CD4-positive, alpha-beta T cell (primary cell): ENCODE data around the gene WDFY3. TPM values are rescaled to one million over a fixed set of nuclear protein-coding genes. Genes with fewer than 3 reads are reported as not detected.

Experiments
- ATAC-seq: fragments of 200-7000 bp; cut with Tn5 transposase; one replicate; pipeline ENCODE4 v1.10.0; 2022; ENCODE audit warnings: mild to moderate bottlenecking; ENCODE audit not compliant: poor library complexity
- CTCF ChIA-PET: fragments of 350-600 bp; sonication (Branson Sonifier 250); formaldehyde crosslinking; loops from one replicate; lab custom pipeline; 2021; ENCODE audit warnings: antibody characterized with exemption, inconsistent platforms; lab: Charles Lee
- POLR2A ChIA-PET: fragments of 350-600 bp; sonication (Branson Sonifier 250); formaldehyde crosslinking; loops from one replicate; lab custom pipeline; 2021; ENCODE audit warnings: antibody characterized with exemption, inconsistent platforms; lab: Charles Lee
- DNase-seq, 14 experiments: peaks; one replicate each; pipeline ENCODE4 v3.0.0-alpha.2; 2013 to 2020; ENCODE audit warnings: mixed read lengths in 2 of 14
- H3K27ac ChIP-seq, 2 donors: one replicate each; pipeline versions ENCODE4 v1.5.1 to v1.7.0; 2013; ENCODE audit warnings: low read length in 2 of 2, low read depth in 1 of 2, mild to moderate bottlenecking in 1 of 2
- H3K27me3 ChIP-seq, 2 experiments: 1 replicate in 1 of 2; 2 replicates in 1 of 2; pipeline versions ENCODE4 v1.6.1 to v1.7.0; 2013; ENCODE audit warnings: low read length in 2 of 2, control low read depth in 1 of 2, mild to moderate bottlenecking in 1 of 2, moderate library complexity in 1 of 2; ENCODE audit not compliant: insufficient read depth in 2 of 2, control insufficient read depth in 1 of 2
- H3K36me3 ChIP-seq: one replicate; pipeline ENCODE4 v1.6.1; 2013; ENCODE audit warnings: low read length, control low read depth; ENCODE audit not compliant: insufficient read depth
- H3K4me1 ChIP-seq: one replicate; pipeline ENCODE4 v1.6.1; 2013; ENCODE audit warnings: low read length, control low read depth; ENCODE audit not compliant: insufficient read depth
- H3K4me3 ChIP-seq: one replicate; pipeline ENCODE4 v1.5.1; 2013; ENCODE audit warnings: mild to moderate bottlenecking, low read length, moderate library complexity
- H3K9me3 ChIP-seq, 2 experiments: 1 replicate in 1 of 2; 2 replicates in 1 of 2; pipeline versions ENCODE4 v1.6.1 to v1.7.0; 2013; ENCODE audit warnings: low read length in 2 of 2, mild to moderate bottlenecking in 2 of 2, control low read depth in 1 of 2, moderate library complexity in 1 of 2; ENCODE audit not compliant: control insufficient read depth in 1 of 2, insufficient read depth in 1 of 2
- H3K27ac Mint-ChIP-seq: one replicate; pipeline ENCODE4 v1.8.0; 2020; ENCODE audit warnings: mixed read lengths
- H3K27me3 Mint-ChIP-seq: one replicate; pipeline ENCODE4 v1.8.0; 2021; ENCODE audit warnings: mixed read lengths
- H3K36me3 Mint-ChIP-seq: one replicate; pipeline ENCODE4 v1.8.0; 2021; ENCODE audit warnings: low read depth, mixed read lengths
- H3K4me1 Mint-ChIP-seq: one replicate; pipeline ENCODE4 v1.8.0; 2021; ENCODE audit warnings: low read depth, mixed read lengths
- H3K4me3 Mint-ChIP-seq: one replicate; pipeline ENCODE4 v1.8.0; 2020; ENCODE audit warnings: mild to moderate bottlenecking, mixed read lengths
- H3K9me3 Mint-ChIP-seq: one replicate; pipeline ENCODE4 v1.8.0; 2020; ENCODE audit warnings: mixed read lengths
- CTCF ChIP-seq: fragments of 200-600 bp; IDR thresholded peaks from one replicate; pipeline ENCODE4 v1.8.0; 2022; ENCODE audit warnings: antibody characterized with exemption, mild to moderate bottlenecking
- intact Hi-C, 2 experiments: fragments of 100-400 bp; cut with DNase I in 1 of 2; cut with micrococcal nuclease in 1 of 2; formaldehyde crosslinking; loops; one replicate each; pipeline versions ENCODE4 v1.15.1 to v1.9.0; 2023 to 2025; cut with DNase I, micrococcal nuclease
- total RNA-seq, 174 experiments: library from RNA in 2 of 174; stranded (reverse) in 2 of 174; gene quantifications; one replicate each; pipeline ENCODE4 v1.2.3 and lab custom pipeline; 2021 to 2026

WDFY3 gene
- total RNA-seq, 2 experiments from 2014 or later: 0.60 to 0.75 TPM

DNA sequence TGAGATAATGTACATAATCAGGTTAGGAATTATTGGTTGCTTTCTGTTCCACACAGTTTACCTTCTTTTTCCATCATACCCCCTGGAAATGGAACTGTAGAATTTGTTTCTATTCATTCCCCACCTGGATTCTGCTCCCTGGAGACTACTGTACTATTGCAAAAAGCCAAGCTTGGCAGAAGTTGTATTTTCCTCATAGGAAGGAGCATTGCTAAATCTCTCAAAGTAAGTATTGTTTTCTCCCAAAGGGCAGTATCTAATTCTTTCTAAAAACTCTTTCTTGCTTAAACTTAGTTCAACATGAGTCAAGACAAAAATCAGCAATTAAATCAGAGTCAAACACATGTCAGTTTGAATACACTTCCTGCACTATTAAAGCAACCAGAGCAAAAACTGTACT, 247.4 kb downstream of the WDFY3 start:
- Histone ChIP-seq H3K27ac (no peak overlapping the region), H3K9me3 (no peaks in the 10 kb centered on the region), H3K27me3 (no peaks in the 10 kb centered on the region), H3K36me3 (no peaks in the 10 kb centered on the region), H3K4me3 (no peak overlapping the region), H3K4me1 (no peaks in the 10 kb centered on the region)
- no peak for ATAC-seq
- H3K27me3 Mint-ChIP-seq: no peaks in the 10 kb centered on the region
- intact Hi-C loops: no loop called here
- H3K27ac Mint-ChIP-seq: no peak overlapping the region
- CTCF ChIA-PET: no interaction called here
- H3K4me1 Mint-ChIP-seq: no peaks in the 10 kb centered on the region
- H3K36me3 Mint-ChIP-seq: no peaks in the 10 kb centered on the region
- TF ChIP-seq CTCF: no peak
- POLR2A ChIA-PET: no interaction called here
- no peaks in the 10 kb centered on the region for H3K9me3 Mint-ChIP-seq
- no peak overlapping the region for H3K4me3 Mint-ChIP-seq
- DNase-seq: no peak

DNA sequence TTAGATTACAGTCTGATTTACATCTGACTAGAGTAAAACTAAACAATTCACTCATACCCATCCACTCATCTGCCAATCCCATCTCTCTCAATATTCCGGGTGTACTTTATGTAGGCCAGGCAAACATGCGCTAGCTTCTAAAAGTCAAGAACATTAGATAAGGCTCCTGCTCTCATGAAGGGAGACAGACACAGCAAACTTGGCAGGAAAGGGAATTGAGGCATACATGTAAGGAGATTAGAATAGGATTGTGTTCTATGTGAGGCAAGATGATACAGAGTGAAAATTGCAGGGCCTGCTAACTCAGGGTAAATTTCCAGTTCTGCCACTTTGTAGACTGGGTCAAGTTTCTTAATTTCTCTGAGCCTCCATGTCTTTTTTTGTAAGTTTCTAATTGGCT, 247.8 kb downstream of the WDFY3 start:
- ATAC-seq (no peak), DNase-seq (no peak)
- intact Hi-C loops: no loop called here
- Histone ChIP-seq H3K9me3 (no peaks in the 10 kb centered on the region), H3K4me3 (no peak overlapping the region), H3K27me3 (no peaks in the 10 kb centered on the region), H3K27ac (no peak overlapping the region), H3K36me3 (no peaks in the 10 kb centered on the region), H3K4me1 (no peaks in the 10 kb centered on the region)
- TF ChIP-seq CTCF: no peak
- no peaks in the 10 kb centered on the region for H3K27me3 Mint-ChIP-seq
- H3K27ac Mint-ChIP-seq: no peak overlapping the region
- CTCF ChIA-PET: no interaction called here
- no peaks in the 10 kb centered on the region for H3K9me3 Mint-ChIP-seq
- H3K4me1 Mint-ChIP-seq: no peaks in the 10 kb centered on the region
- POLR2A ChIA-PET: no interaction called here
- H3K36me3 Mint-ChIP-seq: no peaks in the 10 kb centered on the region
- H3K4me3 Mint-ChIP-seq: no peak overlapping the region

DNA sequence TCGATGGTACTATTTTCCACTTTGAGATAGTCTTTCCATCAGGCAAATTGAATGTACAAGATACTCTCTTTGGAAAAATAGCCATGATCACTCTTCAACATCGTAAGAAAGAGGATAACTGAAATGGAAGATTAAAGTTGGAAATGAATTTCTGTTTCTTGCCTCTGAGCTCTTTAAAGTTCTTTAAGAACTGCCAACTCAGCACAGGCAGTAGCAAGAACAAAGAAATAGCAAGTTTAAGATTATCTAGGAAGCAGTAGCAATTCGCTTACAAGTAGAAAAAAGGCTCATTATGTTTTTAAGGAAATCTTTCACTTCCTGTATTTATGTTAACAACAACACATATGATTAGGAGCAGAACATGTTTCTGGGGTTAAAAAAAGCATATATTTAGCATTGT, 255.9 kb downstream of the WDFY3 start:
- ChIA-PET CTCF (no interaction called here), POLR2A (no interaction called here)
- Histone ChIP-seq H3K27ac (no peak overlapping the region), H3K4me3 (no peak overlapping the region), H3K9me3 (no peaks in the 10 kb centered on the region), H3K36me3 (no peaks in the 10 kb centered on the region), H3K4me1 (no peaks in the 10 kb centered on the region), H3K27me3 (no peaks in the 10 kb centered on the region)
- intact Hi-C loops: no loop called here
- H3K27me3 Mint-ChIP-seq: no peaks in the 10 kb centered on the region
- H3K4me3 Mint-ChIP-seq: no peak overlapping the region
- H3K4me1 Mint-ChIP-seq: no peaks in the 10 kb centered on the region
- H3K36me3 Mint-ChIP-seq: no peaks in the 10 kb centered on the region
- H3K27ac Mint-ChIP-seq: no peak overlapping the region
- no peak for TF ChIP-seq CTCF
- H3K9me3 Mint-ChIP-seq: no peaks in the 10 kb centered on the region
- DNase-seq (no peak), ATAC-seq (no peak)
